HG02763 (cell line): ENCODE data around the gene C10orf105.

ENCODE experiments used
- ATAC-seq: cut with Tn5 transposase; IDR thresholded peaks from one replicate; pipeline ENCODE4 v1.9.1; 2021; ENCODE audit warnings: mild to moderate bottlenecking, moderate library complexity; ENCODE audit not compliant: unreplicated experiment

The C10orf105 gene

GRCh38 chr10:71700731-71701368 is 18.7 kb downstream of the C10orf105 start:
- ATAC-seq, result no peak

GRCh38 chr10:71698737-71699136 is 20.8 kb downstream of the C10orf105 start:
- ATAC-seq, result no peak

- no peak for ATAC-seq
Measured at GRCh38 chr10:71697938-71698709, 21.5 kb downstream of the C10orf105 start.

GRCh38 chr10:71696628-71697326 is 22.8 kb downstream of the C10orf105 start:
- no peak for ATAC-seq

GRCh38 chr10:71695502-71696476 is 23.8 kb downstream of the C10orf105 start:
- no peak for ATAC-seq

- ATAC-seq, result peak; percentile 79
Measured at GRCh38 chr10:71694567-71694968, 25.0 kb downstream of the C10orf105 start.

- no peak for ATAC-seq
Measured at GRCh38 chr10:71694039-71694501, 25.5 kb downstream of the C10orf105 start.

- no peak for ATAC-seq
Measured at GRCh38 chr10:71693377-71693776, 26.2 kb downstream of the C10orf105 start.

- ATAC-seq, result no peak
Measured at GRCh38 chr10:71692598-71693306, 26.8 kb downstream of the C10orf105 start.

GRCh38 chr10:71691405-71691804 is 28.2 kb downstream of the C10orf105 start:
- no peak for ATAC-seq

- ATAC-seq, result no peak
Measured at GRCh38 chr10:71690094-71690720, 29.4 kb downstream of the C10orf105 start.

- no peak for ATAC-seq
Measured at GRCh38 chr10:71688256-71688655, 31.3 kb downstream of the C10orf105 start.

- ATAC-seq, result no peak
Measured at GRCh38 chr10:71687480-71687879, 32.1 kb downstream of the C10orf105 start.

GRCh38 chr10:71687077-71687476 is 32.5 kb downstream of the C10orf105 start:
- no peak for ATAC-seq

- no peak for ATAC-seq
Measured at GRCh38 chr10:71685554-71686232, 33.9 kb downstream of the C10orf105 start.

GRCh38 chr10:71684356-71685173 is 35.0 kb downstream of the C10orf105 start:
- no peak for ATAC-seq

- ATAC-seq, result no peak
Measured at GRCh38 chr10:71683301-71683700, 36.3 kb downstream of the C10orf105 start.

GRCh38 chr10:71681977-71682376 is 37.6 kb downstream of the C10orf105 start:
- ATAC-seq, result no peak
